GM18508 (cell line): ENCODE results near the gene HACD2.
"Not testable (repeated sequence)": the region's sequence is repeated elsewhere in the genome, so short reads cannot be mapped to it uniquely, and the experiment has no call there.

Experiments
- ATAC-seq: cut with Tn5 transposase; IDR thresholded peaks from one replicate; pipeline ENCODE4 v1.9.1; 2021; ENCODE audit warnings: moderate number of reproducible peaks; ENCODE audit not compliant: insufficient read depth, unreplicated experiment

HACD2 gene

GRCh38 chr3:123613543-123613942, 28.7 kb upstream of the HACD2 start:
- no peak for ATAC-seq

- ATAC-seq: not testable (repeated sequence)
These were observed 26.8 kb upstream of the HACD2 start for GRCh38 chr3:123611674-123612073.

GRCh38 chr3:123611082-123611481, 26.2 kb upstream of the HACD2 start:
- ATAC-seq: no peak

- no peak for ATAC-seq
These were observed 25.5 kb upstream of the HACD2 start for GRCh38 chr3:123610331-123610730.

- ATAC-seq: no peak
These were observed 24.2 kb upstream of the HACD2 start for GRCh38 chr3:123609063-123609462.

- ATAC-seq: no peak
These were observed 23.5 kb upstream of the HACD2 start for GRCh38 chr3:123608263-123608937.

- no peak for ATAC-seq
These were observed 21.7 kb upstream of the HACD2 start for GRCh38 chr3:123606527-123606926.

- ATAC-seq: peak; percentile 66
These were observed 21.0 kb upstream of the HACD2 start for GRCh38 chr3:123605789-123606234.

- not testable (repeated sequence) for ATAC-seq
These were observed 18.3 kb upstream of the HACD2 start for GRCh38 chr3:123603153-123603552.

- ATAC-seq: no peak
These were observed 17.5 kb upstream of the HACD2 start for GRCh38 chr3:123602325-123602724.

GRCh38 chr3:123600863-123601262, 16.0 kb upstream of the HACD2 start:
- not testable (repeated sequence) for ATAC-seq

- no peak for ATAC-seq
These were observed 12.7 kb upstream of the HACD2 start for GRCh38 chr3:123597561-123597960.

- no peak for ATAC-seq
These were observed 10.7 kb upstream of the HACD2 start for GRCh38 chr3:123595396-123596180.

- no peak for ATAC-seq
These were observed 8.5 kb upstream of the HACD2 start for GRCh38 chr3:123593381-123593780.

GRCh38 chr3:123590685-123591450, 6.0 kb upstream of the HACD2 start:
- ATAC-seq: no peak

GRCh38 chr3:123587401-123587800, 2.5 kb upstream of the HACD2 start:
- ATAC-seq: no peak

- ATAC-seq: no peak
These were observed 2.1 kb upstream of the HACD2 start for GRCh38 chr3:123586968-123587367.

GRCh38 chr3:123586131-123586530, 1.3 kb upstream of the HACD2 start:
- no peak for ATAC-seq

- peak; percentile 5 for ATAC-seq
These were observed 417 bp downstream of the HACD2 start for GRCh38 chr3:123584284-123584987.

GRCh38 chr3:123583561-123583960, 1.3 kb downstream of the HACD2 start:
- ATAC-seq: no peak
